Suprapubic skin (tissue), 4 donors: ENCODE measurements around the gene CHFR. TPM values are rescaled to one million over a fixed set of nuclear protein-coding genes. Genes with fewer than 3 reads are reported as not detected.
"Not testable (repeated sequence)": the region's sequence is repeated elsewhere in the genome, so short reads cannot be mapped to it uniquely, and the experiment has no call there.

Experiments used
- DNase-seq, 2 donors: peaks; one replicate each; pipeline ENCODE4 v3.0.0-alpha.2; 2019; ENCODE audit warnings: low spot score in 2 of 2
- H3K27ac ChIP-seq: fragments of 200-600 bp; sonication (generic); one replicate; pipeline ENCODE4 v1.5.1; 2019
- H3K27me3 ChIP-seq: fragments of 200-600 bp; sonication (generic); one replicate; pipeline ENCODE4 v1.5.1; 2019
- H3K36me3 ChIP-seq: fragments of 200-600 bp; sonication (generic); one replicate; pipeline ENCODE4 v1.5.1; 2019
- H3K4me1 ChIP-seq: fragments of 200-600 bp; sonication (generic); one replicate; pipeline ENCODE4 v1.5.1; 2019
- H3K4me3 ChIP-seq: fragments of 200-600 bp; sonication (generic); one replicate; pipeline ENCODE4 v1.5.1; 2019; ENCODE audit warnings: mild to moderate bottlenecking
- H3K9me3 ChIP-seq: fragments of 200-600 bp; sonication (generic); one replicate; pipeline ENCODE4 v1.5.1; 2019
- EP300 ChIP-seq: sonication (generic); formaldehyde crosslinking; IDR thresholded peaks from one replicate; pipeline ENCODE4 v1.6.1; 2017; ENCODE audit warnings: antibody characterized with exemption
- POLR2A ChIP-seq, 2 donors: fragments of 450-650 bp; IDR thresholded peaks; one replicate each; pipeline ENCODE4 v1.6.1; 2017; ENCODE audit warnings: antibody characterized with exemption in 2 of 2, mild to moderate bottlenecking in 2 of 2, moderate library complexity in 2 of 2
- POLR2AphosphoS5 ChIP-seq, 3 donors: sonication (generic); formaldehyde crosslinking; IDR thresholded peaks; one replicate each; pipeline ENCODE4 v1.6.1; 2017; ENCODE audit warnings: antibody characterized with exemption in 3 of 3
- WGBS: methylation state at CpG from one replicate; pipeline ENCODE4 v1.1.5; 2018; 5-methylcytosine and 5-hydroxymethylcytosine counted together
- total RNA-seq, 4 donors: library from RNA; depleted of rRNA; stranded (reverse); fragments of >200 nt; gene quantifications; one replicate each; pipeline ENCODE4 v1.1.0, GENCODE V29; 2016
- TF ChIP-seq, protein P1 (sequence below), 2 donors: fragments of 200-600 bp in 1 of 2; fragments of 450-650 bp in 1 of 2; sonication (generic) in 1 of 2; IDR thresholded peaks; one replicate each; pipeline ENCODE4 v1.5.1; 2016 to 2019; ENCODE audit warnings: antibody characterized with exemption in 2 of 2, mild to moderate bottlenecking in 1 of 2, moderate library complexity in 1 of 2

CHFR gene
- total RNA-seq, 4 donors from 2014 or later: 31.4 to 57.9 (median 40.3) TPM

DNA sequence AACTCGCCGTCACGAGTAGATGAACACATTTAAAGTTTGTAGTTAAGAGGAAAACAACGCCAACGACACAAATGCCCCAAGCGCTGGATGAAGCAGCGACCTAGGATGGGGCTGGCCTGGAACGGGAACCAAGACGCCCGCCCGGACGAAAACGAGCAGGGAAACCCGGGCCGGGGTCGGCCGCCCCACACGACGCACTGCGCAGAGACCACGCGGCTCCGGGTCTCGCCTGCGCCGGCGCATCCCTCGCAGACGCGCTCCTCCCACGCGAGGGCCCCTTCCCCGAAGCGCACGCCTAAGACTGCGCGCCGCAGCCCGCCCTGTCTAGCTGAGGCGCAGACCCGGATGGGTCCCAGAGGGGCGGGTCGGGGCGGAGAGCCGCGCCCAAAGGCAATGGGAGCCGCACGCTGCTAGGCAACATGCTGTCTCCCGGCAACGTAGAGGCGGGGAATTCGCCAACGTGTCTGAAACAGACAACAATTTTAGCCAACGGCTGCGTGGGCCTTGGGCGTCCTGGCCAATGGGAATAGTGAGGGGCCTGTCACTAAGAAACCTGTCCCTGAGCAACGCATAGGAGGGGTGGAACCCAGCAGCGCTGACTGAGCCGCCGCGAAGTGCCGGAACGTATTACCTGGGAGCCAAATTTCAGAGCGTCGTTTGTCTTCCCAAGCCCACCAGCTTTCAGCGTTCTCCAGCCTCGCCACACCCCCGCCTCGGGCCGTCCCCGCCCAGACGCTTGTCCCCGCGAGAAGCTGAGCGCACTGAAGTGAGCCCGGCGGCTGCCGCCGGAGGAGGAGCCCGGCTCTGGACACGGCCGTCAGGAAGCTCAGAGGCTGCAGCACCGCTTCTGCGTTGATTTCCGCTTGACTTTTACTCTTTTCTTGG, 21.0 kb upstream of the CHFR start:
- Histone ChIP-seq H3K36me3 (no peaks in the 10 kb centered on the region), H3K4me3 (peak overlapping the region; percentile 53), H3K9me3 (peaks cover 9% of the 10 kb centered on the region), H3K4me1 (peaks cover 16% of the 10 kb centered on the region), H3K27ac (peak overlapping the region; percentile 79), H3K27me3 (no peaks in the 10 kb centered on the region)
- DNase-seq: peak; percentile 97
- TF ChIP-seq EP300: no peak
- peak in 2 of 3 donors; percentile 53 to 75 for TF ChIP-seq POLR2AphosphoS5 (IDR thresholded peaks at IDR 0.05)
- WGBS: under 1% methylated on average over 28 of the region's 85 CpGs

DNA sequence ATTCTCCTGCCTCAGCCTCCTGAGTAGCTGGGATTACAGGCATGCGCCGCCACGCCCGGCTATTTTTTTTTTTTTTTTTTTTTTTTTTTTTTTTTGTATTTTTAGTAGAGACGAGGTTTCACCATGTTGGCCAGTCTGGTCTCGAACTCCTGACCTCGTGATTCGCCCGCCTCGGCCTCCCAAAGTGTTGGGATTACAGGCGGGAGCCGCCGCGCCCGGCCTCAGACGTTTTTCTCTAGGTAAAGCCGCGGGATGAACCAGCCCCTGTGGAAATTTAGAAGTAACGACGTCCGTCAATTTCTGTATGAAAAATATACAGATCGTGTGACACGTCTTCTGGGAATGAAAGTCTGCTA, 20.4 kb upstream of the CHFR start:
- H3K9me3 ChIP-seq, DNase-seq, H3K36me3 ChIP-seq, H3K27me3 ChIP-seq: not testable (repeated sequence)
- WGBS: 3% methylated on average over 23 of the region's 23 CpGs
- Histone ChIP-seq H3K4me3 (peak overlapping the region; percentile 53), H3K27ac (peak overlapping the region; percentile 79), H3K4me1 (peaks cover 16% of the 10 kb centered on the region)

DNA sequence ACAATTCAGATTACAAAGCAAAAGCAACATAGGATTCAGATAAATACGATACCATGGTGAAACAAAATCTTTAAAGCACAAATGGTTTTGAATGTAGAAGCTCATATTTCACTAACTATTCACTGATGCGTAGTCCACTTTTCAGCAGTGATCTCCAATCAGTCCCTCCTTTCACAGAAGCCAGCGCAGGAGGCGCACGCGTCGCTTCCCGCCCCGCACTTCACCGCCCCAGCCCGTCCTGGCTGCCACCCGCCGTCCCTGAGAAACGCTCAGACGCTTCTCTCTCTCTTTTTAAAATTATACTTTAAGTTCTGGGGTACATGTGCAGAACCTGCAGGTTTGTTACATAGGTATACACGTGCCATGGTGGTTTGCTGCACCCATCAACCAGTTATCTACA, 19.8 kb upstream of the CHFR start:
- peaks cover 7% of the 10 kb centered on the region for H3K9me3 ChIP-seq
- H3K36me3 ChIP-seq: no peaks in the 10 kb centered on the region
- peak overlapping the region; percentile 53 for H3K4me3 ChIP-seq
- peaks cover 16% of the 10 kb centered on the region for H3K4me1 ChIP-seq
- H3K27ac ChIP-seq: no peak overlapping the region
- DNase-seq: no peak
- 23% methylated on average over 16 of the region's 16 CpGs for WGBS
- H3K27me3 ChIP-seq: no peaks in the 10 kb centered on the region
- no peak for TF ChIP-seq EP300
- no peak for TF ChIP-seq POLR2AphosphoS5 (IDR thresholded peaks at IDR 0.05)
- TF ChIP-seq, protein P1, sequence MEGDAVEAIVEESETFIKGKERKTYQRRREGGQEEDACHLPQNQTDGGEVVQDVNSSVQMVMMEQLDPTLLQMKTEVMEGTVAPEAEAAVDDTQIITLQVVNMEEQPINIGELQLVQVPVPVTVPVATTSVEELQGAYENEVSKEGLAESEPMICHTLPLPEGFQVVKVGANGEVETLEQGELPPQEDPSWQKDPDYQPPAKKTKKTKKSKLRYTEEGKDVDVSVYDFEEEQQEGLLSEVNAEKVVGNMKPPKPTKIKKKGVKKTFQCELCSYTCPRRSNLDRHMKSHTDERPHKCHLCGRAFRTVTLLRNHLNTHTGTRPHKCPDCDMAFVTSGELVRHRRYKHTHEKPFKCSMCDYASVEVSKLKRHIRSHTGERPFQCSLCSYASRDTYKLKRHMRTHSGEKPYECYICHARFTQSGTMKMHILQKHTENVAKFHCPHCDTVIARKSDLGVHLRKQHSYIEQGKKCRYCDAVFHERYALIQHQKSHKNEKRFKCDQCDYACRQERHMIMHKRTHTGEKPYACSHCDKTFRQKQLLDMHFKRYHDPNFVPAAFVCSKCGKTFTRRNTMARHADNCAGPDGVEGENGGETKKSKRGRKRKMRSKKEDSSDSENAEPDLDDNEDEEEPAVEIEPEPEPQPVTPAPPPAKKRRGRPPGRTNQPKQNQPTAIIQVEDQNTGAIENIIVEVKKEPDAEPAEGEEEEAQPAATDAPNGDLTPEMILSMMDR (IDR thresholded peaks at IDR 0.05): no peak
- TF ChIP-seq POLR2A (IDR thresholded peaks at IDR 0.05): no peak

DNA sequence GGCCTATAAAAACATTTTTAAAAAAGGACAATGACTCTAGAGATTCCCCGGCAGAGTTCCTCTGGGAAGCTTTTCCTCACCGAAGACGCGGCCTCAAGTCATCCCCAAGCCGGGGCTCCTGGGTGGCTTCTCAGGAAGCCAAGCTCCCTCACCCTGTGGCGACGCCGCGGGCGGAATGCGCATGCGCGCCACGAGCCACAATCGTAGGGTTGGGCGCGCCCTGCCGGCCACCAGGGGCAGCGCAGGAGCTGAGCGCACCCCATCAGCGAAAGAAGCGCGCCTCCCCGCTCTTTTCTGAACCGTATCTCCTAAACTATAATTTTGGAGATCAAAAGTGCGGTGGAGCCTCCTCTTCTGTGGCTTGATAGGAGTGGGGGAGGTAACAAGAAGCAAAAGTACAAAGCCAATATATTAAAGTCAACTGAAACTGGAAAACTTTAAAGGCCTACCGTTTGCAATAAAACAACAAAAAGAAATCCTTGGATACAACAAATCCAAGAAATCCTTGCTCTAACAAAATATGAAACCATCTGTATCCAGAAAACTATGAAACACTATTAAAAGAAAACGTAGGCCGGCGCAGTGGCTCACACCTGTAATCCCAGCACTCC, 17.4 kb upstream of the CHFR start:
- Histone ChIP-seq H3K27ac (no peak overlapping the region), H3K9me3 (no peaks in the 10 kb centered on the region), H3K4me1 (peaks cover 16% of the 10 kb centered on the region), H3K27me3 (no peaks in the 10 kb centered on the region), H3K36me3 (no peaks in the 10 kb centered on the region), H3K4me3 (no peak overlapping the region)
- 14% methylated on average over 19 of the region's 30 CpGs for WGBS
- DNase-seq: peak; percentile 84 to 89
- TF ChIP-seq, protein P1 (IDR thresholded peaks at IDR 0.05): peak; percentile 49 to 92
- TF ChIP-seq POLR2A (IDR thresholded peaks at IDR 0.05) (no peak), POLR2AphosphoS5 (IDR thresholded peaks at IDR 0.05) (peak in 1 of 3 donors; percentile 31)

DNA sequence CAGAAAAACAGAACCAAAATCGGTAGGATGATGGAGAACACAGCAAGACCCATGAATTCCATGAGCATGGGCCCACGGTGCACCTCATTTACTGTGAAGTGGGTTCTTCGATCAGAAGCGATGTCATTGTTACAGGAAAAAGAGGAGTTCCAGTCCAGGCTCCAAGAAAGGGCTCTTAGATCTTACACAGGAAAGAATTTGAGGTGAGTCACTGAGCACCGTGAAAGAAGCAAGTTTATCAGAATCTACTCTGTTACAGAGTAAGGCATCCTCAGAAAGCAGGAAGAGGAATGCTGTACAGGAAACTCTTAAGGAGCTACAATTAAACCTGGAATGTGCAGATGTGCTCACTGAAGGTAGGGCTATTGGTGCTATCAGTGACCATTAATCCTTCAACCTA, 11.6 kb upstream of the CHFR start:
- WGBS: 82% methylated on average over 5 of the region's 5 CpGs
- TF ChIP-seq, protein P1 (IDR thresholded peaks at IDR 0.05): no peak
- TF ChIP-seq EP300 (no peak), POLR2A (IDR thresholded peaks at IDR 0.05) (no peak), POLR2AphosphoS5 (IDR thresholded peaks at IDR 0.05) (no peak)
- no peaks in the 10 kb centered on the region for H3K9me3 ChIP-seq
- H3K4me1 ChIP-seq: no peaks in the 10 kb centered on the region
- no peaks in the 10 kb centered on the region for H3K27me3 ChIP-seq
- H3K36me3 ChIP-seq: no peaks in the 10 kb centered on the region
- no peak overlapping the region for H3K27ac ChIP-seq
- DNase-seq: no peak
- H3K4me3 ChIP-seq: no peak overlapping the region

DNA sequence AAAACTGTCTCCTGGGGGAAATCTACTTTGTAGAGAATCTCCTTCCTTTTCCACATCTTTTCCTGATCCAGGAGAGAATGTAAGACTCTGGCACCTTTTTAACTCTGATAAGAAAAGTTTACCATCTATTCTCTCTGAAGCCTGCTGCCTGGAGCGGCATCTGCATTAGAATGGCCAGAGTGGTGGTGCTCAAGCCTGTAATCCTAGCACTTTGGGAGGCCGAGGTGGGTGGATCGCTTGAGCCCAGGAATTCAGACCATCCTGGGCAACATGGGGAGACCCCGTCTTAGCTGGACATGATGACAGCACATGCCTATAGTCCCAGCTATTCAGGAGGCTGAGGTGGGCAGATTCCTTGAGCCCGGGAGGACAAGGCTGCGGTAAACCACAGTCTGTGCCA, 1.4 kb upstream of the CHFR start:
- TF ChIP-seq, protein P1 (IDR thresholded peaks at IDR 0.05): no peak
- TF ChIP-seq POLR2A (IDR thresholded peaks at IDR 0.05) (no peak), EP300 (no peak), POLR2AphosphoS5 (IDR thresholded peaks at IDR 0.05) (no peak)
- DNase-seq: no peak
- WGBS: 79% methylated on average over 6 of the region's 6 CpGs
- Histone ChIP-seq H3K9me3 (no peaks in the 10 kb centered on the region), H3K27me3 (no peaks in the 10 kb centered on the region), H3K36me3 (peaks cover 8% of the 10 kb centered on the region), H3K4me1 (peaks cover 15% of the 10 kb centered on the region), H3K4me3 (no peak overlapping the region), H3K27ac (no peak overlapping the region)
